ENCODE results near the gene SLC25A17.
"Not testable (repeated sequence)": the region's sequence is repeated elsewhere in the genome, so short reads cannot be mapped to it uniquely, and the experiment has no call there.

The SLC25A17 gene

DNA sequence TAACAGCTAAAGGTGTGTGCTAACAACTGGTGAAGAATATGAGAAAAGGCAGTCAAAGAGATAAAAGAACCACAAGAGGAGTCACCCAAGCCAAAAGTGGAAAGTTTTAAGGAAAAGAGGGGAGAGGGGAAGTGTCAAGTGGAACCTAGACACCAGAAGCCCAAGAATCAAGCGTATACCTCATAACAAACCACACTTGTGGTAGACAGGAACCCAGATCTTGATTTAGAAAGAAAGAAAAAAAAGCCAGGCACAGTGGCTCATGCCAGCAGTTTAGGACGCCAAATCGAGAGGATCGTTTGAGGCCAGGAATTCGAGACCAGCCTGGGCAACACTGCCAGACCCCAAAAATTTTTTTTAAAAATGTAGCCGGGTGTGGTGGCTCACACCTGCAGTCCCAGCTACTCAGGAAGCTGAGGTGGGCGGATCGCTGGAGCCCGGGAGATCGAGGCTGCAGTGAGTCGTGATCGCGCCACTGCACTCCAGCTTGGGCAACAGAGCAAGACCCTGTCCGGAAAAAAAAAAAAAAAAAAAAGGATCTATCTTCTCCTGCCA is 877 bp downstream of the SLC25A17 start:
- DNase-seq, result no peak

DNA sequence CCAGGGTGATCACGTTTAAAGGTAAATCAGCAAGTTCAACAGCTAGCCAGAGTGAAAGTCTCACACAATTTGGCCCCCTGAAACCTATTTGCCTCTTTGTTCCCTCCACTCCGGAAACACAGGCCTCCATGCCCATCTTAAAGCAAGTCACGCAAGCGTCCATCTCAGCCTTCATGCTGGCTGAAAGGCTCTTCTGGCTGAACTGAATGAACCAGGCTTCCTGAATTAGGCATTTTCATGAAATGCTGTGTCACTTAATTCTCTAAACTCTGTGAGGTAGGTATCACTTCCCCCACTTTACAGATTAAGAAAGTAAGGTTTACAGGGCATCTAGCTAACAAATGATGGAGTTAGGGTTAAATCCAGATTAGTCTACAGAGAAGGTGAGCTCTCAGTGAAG is 1.4 kb downstream of the SLC25A17 start:
- DNase-seq, result no peak

DNA sequence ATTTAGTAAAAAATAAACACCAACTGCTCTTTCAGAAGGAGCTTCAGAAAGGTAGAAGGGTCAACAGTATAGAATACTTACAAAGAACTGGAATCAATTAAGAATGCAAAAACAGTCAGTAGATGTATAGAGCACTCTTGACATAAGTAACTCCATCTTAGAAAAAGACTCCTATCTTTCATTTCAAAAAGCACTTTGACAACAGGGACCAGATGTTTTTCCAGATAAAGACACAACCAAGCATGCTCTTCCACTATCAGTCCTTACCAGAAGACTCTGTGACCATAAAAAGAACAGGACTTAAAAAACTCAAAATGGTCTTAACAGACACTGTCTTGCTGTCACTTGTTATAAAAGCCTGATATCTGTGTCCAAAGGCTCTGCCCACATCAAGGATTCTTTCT is 5.2 kb downstream of the SLC25A17 start:
- no peak for DNase-seq

DNA sequence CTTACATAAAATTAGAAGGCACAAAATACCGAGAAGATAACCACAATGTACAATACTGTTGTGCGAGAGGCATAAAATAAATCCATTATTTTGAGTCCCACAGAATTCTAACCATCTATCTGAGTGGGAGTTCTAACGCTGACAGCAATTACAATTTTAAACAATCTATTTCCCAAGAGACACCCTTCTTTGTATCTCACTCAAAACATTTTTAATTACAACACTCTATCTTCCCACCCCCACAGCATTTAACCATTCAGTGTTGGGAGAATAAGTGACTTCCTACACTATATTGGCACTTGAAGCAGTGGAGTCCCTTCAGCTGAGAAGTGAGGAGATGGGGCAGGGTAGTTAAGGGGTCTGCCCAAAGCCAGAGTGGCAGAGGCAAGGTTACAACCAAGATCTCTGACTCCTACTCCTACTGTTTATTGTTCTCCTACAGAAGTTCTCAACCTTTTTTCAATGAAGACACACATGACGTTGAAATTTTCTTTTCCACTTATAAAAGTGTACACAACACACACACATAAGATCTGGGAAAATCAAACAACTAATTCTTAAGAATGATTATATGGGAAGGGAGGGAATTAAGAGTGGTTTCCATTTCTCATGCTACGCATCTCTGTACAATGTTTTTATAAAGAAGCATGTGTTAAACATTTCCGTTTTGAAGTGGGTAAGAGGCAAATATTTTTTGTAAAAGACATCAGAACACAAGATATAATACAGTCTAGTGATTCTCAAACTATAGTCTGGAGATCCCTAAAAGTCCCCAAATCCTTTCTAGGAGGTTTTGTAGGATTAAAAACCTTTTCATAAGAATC is 10.9 kb downstream of the SLC25A17 start:
- no peak for DNase-seq

DNA sequence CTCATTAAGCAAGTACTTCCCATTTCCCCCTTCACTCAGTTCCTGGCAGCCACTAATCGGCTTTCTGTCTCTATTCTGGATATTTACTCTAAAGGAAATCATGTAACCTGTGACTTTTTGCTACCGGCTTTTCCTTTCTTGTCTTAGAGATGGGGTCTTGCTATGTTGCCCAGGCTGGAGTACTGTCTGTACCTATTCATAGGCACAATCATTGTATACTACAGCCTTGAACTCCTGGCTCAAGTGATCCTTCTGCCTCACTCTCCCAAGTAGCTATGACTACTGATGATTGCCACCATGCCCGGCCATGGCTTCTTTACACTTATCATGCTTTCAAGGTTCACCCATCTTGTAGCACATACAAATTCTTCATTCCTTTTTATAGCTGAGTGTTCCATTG is 12.4 kb downstream of the SLC25A17 start:
- DNase-seq, result no peak

DNA sequence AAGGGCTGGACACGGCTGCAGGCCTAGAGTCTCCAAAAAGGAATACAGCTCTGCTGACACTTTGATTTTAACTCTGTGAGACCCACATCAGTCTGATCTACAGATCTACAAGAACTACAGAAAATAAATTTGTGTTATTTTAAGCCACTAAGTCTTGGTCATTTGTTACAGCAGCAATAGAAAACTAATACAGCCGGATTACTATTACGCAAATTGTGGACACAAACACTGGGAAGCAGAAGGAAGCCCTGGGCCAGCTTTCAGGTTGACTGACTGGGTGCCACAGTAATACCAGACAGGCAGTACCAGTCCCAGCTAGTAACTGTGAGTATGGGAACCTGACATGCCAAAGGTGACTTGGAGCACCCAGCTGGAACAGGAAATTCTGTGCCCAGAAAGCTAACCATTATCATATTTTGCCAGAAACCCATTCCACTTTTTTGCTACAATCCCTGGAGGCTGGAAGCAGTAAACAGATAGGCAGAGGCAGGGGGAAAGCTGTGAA is 13.4 kb downstream of the SLC25A17 start:
- no peak for DNase-seq

DNA sequence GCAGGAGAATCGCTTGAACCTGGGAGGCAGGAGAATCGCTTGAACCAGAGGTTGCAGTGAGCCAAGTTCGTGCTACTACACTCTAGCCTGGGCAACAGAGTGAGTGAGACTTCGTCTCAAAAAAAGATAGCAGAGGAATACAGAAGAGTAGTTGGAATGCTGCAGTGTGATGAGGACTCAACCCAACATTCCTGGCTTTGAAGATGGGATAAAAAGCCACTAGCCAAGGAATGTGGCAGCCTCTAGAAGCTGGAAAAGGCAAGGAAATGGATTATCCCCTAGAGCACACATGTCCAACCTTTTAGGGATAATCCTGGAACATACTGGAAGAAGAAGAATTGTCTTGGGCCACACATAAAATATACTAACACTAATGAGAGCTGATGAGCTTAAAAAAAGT is 13.9 kb downstream of the SLC25A17 start:
- DNase-seq, result no peak

DNA sequence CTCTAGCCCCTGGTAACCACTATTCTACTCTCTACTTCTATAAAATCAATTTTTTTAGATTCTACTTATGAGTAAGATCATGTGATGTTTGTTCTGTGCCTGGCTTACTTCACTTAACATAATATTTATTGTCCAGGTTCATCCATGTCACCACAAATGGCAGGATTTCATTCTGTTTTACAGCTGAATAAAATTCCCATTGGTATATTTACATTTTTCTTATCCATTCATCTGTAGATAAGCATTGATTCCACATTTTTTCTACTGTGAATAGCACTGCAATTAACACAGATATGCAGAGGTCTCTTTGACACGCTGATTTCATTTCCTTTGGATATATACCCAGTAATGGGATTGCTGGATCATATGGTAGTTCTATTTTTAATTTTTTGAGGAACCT is 15.8 kb downstream of the SLC25A17 start:
- DNase-seq, result no peak

DNA sequence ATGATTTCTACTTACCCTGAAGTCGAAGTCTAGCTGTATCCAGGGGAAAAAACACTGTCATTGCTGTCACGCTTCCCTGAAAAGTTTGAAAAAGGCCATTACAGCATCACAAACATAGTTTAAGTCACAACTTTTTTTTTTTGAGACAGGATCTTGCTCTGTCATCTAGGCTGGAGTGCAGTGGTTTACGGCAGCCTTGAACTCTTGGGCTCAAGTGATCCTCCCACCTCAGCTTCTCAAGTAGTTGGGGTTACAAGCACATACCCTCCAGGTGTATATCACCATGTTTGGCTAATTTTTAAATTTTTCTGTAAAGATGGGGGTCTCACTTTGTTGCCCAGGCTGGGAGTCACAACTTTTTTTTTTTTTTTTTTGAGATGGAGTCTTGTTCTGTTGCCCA is 20.1 kb downstream of the SLC25A17 start:
- no peak for DNase-seq

DNA sequence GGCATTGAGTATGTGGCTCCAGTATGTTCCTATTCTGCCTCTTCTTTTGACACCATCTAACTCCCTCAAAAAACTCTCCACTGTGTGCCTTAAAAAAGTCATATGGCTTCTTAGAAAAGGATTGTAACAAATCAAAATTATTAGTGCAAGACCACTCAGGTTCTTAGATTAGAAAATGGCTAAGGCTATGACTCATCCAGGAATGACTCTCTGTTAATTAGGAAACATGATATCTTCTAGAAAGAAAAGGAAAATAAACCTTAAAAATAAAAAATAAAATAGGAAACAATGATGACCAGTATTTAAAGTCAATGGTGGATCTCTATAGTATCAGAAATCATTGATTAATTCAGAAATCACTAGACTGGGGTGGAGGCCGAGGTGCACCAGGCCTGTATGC is 21.7 kb downstream of the SLC25A17 start:
- no peak for DNase-seq

DNA sequence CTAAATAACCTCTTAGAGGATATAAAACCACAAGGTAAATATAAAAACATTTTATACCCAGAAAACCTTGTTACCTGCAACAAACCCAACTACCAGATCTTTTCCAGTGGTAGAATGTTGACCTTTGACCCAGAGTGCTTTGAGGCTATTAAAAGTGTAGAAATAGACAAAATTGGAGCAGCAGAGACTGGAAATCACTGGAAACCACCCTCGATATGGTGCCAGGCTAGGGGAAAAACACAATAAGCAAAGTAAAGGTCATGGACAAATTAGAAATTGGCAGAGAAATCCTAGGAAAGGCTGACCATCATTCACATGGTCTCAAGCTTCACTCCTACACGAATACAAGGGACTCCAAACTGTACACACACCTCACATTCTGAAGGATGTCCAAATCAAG is 26.7 kb downstream of the SLC25A17 start:
- no peak for DNase-seq

DNA sequence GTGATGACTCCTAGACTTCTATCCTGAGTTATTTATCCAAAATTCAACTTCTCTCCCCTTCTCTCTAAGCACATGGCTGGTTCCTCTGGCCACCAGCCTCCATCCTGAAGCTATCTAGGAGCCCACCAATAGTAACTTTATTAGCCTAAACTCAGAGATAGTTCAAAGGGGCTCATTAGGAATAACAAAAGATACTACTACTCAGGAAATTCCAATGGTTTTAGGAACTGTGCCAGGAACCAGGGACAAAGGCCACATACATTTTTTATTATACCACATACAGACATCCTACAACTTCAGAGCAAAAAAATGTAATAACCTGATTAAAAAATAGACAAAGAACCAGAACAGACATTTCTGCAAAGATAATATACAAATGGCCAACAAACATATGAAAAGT is 27.9 kb downstream of the SLC25A17 start:
- DNase-seq, result no peak

DNA sequence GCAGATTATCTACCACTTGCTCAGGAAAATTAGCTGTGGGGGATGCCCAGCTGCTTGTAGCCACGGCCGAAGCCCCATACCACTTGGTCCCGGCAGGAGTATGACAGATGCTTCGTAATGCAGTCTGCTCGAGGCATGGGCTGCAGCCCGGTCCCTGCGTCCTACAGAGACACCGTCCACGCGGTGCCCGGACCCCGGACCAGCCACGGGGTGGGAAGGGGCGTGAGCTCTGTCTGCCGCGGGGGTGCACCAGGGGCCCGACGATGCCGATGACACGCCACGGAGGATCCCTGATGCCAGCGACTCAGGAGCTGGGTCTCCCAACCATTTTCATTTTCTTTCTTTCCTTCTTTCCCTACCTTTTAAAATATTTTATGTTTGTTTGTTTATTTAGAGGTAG is 30.0 kb downstream of the SLC25A17 start:
- DNase-seq, result no peak

DNA sequence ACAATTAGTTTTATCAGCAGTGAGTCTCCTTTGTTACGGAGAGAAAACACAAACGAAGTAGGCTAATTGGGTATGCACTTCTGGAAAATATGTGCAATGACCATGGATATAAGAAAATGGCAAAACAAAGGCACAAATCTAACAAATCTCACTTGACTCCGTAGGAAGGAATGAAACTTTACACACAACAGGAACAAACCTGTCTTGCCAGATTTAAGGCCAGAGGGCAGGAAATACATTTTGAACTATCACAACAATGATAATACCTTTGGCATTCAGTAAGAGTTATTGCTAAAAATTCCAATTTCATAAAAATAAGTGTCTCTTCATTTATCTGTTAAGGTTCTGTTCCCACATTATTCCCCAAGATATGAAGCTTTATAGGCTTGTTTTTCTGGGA is 36.6 kb downstream of the SLC25A17 start:
- no peak for DNase-seq

DNA sequence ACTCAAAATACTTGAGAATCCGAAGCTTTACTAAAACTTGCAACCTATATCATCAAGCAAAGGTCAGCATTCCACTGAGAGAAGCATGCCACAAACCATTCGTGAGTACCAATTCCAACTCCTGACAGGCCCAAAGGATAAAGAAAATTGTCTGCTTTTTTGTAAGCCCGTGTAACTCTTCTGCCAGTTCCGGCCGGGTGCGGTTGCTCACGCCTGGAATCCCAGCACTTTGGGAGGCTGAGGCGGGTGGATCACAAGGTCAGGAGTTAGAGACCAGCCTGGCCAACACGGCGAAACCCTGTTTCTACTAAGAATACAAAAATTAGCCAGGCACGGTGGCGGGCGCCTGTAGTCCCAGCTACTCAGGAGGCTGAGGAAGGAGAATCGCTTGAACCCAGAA is 37.4 kb downstream of the SLC25A17 start:
- DNase-seq, result not testable (repeated sequence)

DNA sequence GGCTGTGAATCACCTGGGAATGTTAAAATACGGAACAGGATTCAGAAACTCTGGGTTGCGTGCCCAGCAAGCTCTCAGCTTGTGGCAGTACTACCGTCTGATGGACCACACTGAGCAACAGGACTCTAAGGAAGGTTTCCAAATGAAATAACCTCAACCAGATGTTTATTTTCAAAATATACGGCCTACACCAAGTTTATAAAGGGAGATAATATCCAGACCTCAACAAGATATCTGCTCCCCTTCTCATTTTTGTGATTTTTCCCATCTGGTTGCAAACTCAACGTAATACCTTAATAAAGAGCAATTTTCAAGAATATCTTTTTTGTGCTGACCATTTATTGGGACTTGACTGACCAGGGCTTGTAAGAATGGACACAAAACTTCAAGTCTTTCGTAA is 49.4 kb downstream of the SLC25A17 start:
- DNase-seq, result no peak

DNA sequence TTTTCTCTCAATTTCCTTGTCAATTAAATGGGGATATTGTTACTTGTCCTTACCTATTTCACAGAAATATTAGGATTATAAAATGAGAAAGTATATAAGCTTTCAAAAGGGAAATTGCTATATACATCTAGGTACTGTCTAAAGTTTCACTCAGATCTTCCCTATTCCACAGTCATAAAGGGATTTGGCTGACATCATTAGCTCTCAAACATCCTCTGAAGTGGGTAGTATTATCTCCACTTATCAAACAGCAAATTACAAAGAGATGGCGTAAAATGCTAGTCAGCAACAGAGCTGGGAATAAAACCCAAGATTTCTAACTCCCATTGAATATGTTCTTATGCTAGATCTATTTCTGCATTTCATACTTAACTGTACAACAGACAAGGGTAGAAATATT is 50.9 kb downstream of the SLC25A17 start:
- no peak for DNase-seq

DNA sequence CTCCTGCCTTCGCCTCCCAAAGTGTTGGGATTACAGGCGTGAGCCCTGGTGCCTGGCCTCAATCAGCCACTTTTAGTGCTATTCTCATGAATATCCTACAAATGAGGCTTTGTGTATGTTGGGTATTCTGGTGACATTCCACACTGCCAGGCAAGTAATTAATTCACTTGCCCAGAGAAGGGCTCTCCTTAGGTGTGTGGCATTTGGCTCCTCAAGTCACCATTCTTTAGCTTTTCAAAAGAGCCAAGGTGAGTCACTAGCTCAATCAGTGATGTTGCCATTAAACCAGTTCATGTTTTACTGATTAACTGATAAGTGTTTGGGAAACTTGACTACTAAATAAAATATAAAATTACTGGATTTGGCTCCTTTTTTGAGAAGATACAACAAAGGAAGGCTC is 52.2 kb downstream of the SLC25A17 start:
- DNase-seq, result no peak

DNA sequence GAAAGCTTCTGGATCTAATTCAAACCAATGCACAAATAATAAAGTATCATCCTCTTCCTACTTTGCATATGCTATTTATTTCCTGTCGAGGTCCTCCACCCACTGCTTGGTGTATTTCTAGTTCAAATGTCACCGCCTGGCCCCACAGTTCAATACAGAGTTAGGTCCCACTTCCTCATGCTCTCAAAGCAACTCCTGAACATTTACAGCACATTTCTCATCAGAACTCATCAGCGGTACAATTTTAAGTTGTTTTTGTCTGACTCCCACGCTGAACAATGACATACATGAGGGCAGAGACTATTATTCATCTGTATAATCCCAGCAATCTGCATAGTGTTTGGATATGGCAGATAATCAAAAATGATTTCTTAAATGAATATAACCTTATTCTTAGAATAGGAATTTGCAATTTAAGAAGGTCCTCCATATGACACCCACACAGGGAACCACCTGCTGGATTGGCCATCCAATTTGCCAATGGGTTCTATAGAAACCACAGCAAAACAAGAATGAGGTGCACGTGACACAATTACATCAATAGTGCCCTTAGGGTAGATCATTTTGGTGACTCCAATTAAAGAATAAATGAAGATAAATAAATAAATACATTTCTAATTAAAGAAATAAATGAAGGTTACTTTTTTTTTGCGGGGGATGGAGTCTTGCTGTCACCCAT is 54.2 kb downstream of the SLC25A17 start:
- DNase-seq, result no peak

DNA sequence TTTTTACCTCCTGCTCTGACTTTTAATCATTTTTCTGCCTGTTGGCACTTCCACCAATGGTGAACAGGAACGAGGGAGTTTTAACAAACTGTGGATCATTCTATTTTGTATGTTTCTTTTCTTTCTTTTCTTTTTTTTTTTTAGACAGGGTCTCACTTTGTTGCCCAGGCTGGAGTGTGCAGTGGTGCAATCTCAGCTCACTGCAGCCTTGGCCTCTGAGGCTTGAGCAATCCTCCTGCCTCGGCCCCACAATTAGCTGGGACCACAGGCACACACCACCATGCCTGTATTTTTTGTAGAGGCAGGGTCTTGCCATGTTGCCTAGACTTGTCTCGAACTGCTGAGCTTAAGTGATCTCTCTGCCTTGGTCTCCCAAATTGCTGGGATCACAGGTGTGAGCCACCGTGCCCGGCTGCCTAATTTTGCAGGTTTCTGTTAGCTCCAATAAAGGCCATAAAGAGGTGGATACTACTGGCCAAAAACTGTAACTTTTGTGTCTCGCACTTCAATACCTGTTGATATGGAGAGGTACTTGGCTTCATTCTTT is 59.8 kb downstream of the SLC25A17 start:
- no peak for DNase-seq

DNA sequence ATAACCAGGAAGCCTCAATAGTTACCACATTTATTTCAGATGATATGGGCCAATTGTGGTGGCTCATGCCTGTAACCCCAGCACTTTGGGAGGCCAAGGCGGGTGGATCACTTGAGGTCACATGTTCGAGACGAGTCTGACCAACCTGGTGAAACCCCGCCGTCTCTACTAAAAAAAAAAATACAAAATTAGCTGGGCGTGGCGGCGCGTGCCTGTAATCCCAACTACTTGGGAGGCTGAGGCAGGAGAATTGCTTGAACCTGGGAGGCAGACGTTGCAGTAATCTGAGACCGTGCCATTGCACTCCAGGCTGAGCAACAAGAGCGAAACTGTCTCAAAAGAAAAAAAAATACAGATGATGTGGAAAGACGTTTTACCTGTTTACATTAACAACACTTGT is 60.3 kb downstream of the SLC25A17 start:
- DNase-seq, result not testable (repeated sequence)

DNA sequence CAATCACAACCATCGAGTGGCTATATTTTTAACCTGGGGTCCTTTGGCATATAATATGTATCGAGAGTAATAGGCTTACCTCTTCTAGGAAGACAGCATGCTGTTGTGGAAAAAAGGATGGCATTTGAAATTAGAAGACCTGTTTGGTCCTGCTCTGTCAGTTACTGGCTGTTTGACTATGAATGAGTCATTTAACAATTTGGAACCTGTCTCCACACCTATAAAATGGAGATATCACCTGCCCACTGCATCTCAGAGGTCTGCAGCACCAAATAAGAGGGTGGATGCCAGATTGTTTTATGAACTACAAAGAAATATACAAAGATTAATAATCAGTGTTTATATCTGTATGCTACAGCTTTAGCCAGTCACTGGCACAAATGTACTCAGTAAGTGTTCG is 60.8 kb downstream of the SLC25A17 start:
- DNase-seq, result no peak

DNA sequence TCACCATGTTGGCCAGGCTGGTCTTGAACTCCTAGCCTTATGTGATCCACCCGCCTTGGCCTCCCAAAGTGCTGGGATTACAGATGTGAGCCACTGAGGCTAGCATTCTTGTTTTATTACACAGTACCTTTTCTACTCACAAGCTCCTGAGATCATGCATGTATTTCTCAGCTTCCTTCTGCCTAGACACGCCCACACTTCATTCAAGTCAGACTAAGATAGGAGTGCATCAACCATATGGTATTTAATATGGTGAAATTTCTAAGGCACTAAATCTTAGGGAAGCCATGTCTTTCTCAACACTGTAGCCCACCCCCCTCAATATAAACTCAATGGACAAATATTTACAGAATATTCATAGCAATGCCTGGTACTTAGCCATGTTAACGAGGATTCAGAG is 62.1 kb downstream of the SLC25A17 start:
- no peak for DNase-seq

DNA sequence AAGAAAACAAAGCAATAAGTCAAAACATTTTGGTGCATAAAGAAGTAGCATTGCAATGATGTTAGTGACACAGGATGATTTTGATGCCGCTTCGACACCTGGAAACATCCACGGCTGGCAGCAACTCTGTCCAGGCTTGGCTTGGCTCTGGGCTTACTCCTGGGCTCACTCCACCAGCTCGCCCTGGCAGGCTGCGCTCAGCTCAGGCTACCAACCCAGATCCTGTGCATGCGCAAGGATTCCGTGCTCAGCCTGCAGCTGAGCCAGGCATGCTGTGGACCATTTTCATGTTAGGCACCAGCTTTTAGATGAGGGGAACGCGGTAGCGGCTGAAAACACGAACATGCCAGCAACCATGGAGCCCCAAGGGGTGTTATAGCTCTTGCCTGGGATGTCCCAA is 66.0 kb downstream of the SLC25A17 start:
- no peak for DNase-seq

Data from activated effector memory CD4-positive, alpha-beta T cell treated with Interleukin-2 at 50 U/mL for 16 hours (primary cell).